K562 (cell line): ENCODE measurements around the gene PDLIM7. TPM values are rescaled to one million over a fixed set of nuclear protein-coding genes. Genes with fewer than 3 reads are reported as not detected.

Experiments
- ATAC-seq: fragments of 200-7000 bp; cut with Tn5 transposase; 3 replicates; pipeline ENCODE4 v1.9.1; 2020; ENCODE audit warnings: moderate library complexity
- BruUV-seq: library from RNA; stranded (reverse); fragments of 400-500 nt; replicated peaks from 2 replicates; lab custom pipeline; 2021; lab: Mats Ljungman, UMichigan
- CTCF ChIA-PET: fragments of 300-600 bp; formaldehyde crosslinking; extraction: SDS; loops from one replicate; lab custom pipeline; 2021; ENCODE audit warnings: low intra/inter-chr PET ratio; lab: Yijun Ruan, JAX
- POLR2A ChIA-PET: fragments of 300-600, 350-650 bp; sonication (Branson Sonifier 250); formaldehyde crosslinking; extraction: SDS; loops from one replicate; lab custom pipeline; 2021; ENCODE audit warnings: antibody characterized with exemption, inconsistent platforms; lab: Yijun Ruan, JAX
- DNase-seq, 4 experiments: peaks; one replicate each; pipeline versions ENCODE4 v3.0.0 to v3.0.0-alpha.2; 2011 to 2018; ENCODE audit warnings: low spot score in 3 of 4, mixed read lengths in 3 of 4; ENCODE audit errors: extremely low read depth in 1 of 4
- FAIRE-seq: peaks from 2 replicates; lab custom pipeline; 2011; peaks lifted over from hg19 to GRCh38; lab: Jason Lieb, UNC
- H2AFZ ChIP-seq: 2 replicates; pipeline ENCODE4 v1.6.0; 2011; ENCODE audit warnings: low read depth, low read length, control low read depth, inconsistent platforms
- H3K27ac ChIP-seq: fragments of 200-600 bp; 3 replicates; pipeline ENCODE4 v1.8.0; 2011; ENCODE audit warnings: low read depth, mild to moderate bottlenecking, control low read depth, inconsistent platforms, low read length, moderate library complexity, mixed read lengths; ENCODE audit errors: extremely low read depth
- H3K27me3 ChIP-seq, 2 experiments: fragments of 300-600 bp in 1 of 2; 2 replicates in 1 of 2; 3 replicates in 1 of 2; pipeline versions ENCODE4 v1.6.0 to v1.8.0; 2011; ENCODE audit warnings: inconsistent platforms in 2 of 2, low read length in 2 of 2, mild to moderate bottlenecking in 1 of 2, mixed read lengths in 1 of 2, moderate library complexity in 1 of 2; ENCODE audit not compliant: control insufficient read depth in 2 of 2, insufficient read depth in 2 of 2
- H3K36me3 ChIP-seq: fragments of 300-600 bp; 3 replicates; pipeline ENCODE4 v1.8.0; 2011; ENCODE audit warnings: mild to moderate bottlenecking, low read length, inconsistent platforms; ENCODE audit not compliant: control insufficient read depth, insufficient read depth
- H3K4me1 ChIP-seq, 2 experiments: fragments of 200-600 bp in 1 of 2; replicated peaks in 1 of 2; 2 replicates in 1 of 2; 3 replicates in 1 of 2; pipeline versions ENCODE4 v1.5.1 to v1.8.0; 2011; ENCODE audit warnings: inconsistent platforms in 2 of 2, low read length in 2 of 2, mild to moderate bottlenecking in 1 of 2, mixed read lengths in 1 of 2, moderate library complexity in 1 of 2; ENCODE audit not compliant: control insufficient read depth in 2 of 2, insufficient read depth in 2 of 2
- H3K4me2 ChIP-seq: 2 replicates; pipeline ENCODE4 v1.6.1; 2011; ENCODE audit warnings: low read length, control low read depth, inconsistent platforms, mixed read lengths; ENCODE audit not compliant: insufficient read depth
- H3K4me3 ChIP-seq: fragments of 200-600 bp; sonication (generic), shearing (Covaris generic); 2 replicates; pipeline ENCODE4 v1.5.1; 2016; ENCODE audit warnings: control low read depth, inconsistent platforms
- H3K79me2 ChIP-seq: fragments of 200-600 bp; 3 replicates; pipeline ENCODE4 v1.8.0; 2011; ENCODE audit warnings: low read length, inconsistent platforms; ENCODE audit not compliant: control insufficient read depth, insufficient read depth
- H3K9ac ChIP-seq, 2 experiments: 2 replicates each; pipeline versions ENCODE4 v1.6.0 to v1.6.1; 2011; ENCODE audit warnings: low read depth in 2 of 2, low read length in 2 of 2, control low read depth in 1 of 2, inconsistent platforms in 1 of 2, mild to moderate bottlenecking in 1 of 2, mixed read lengths in 1 of 2; ENCODE audit not compliant: insufficient read depth in 1 of 2
- H3K9me1 ChIP-seq: one replicate; pipeline ENCODE4 v1.6.0; 2011; ENCODE audit warnings: inconsistent platforms, mild to moderate bottlenecking, low read length, moderate library complexity; ENCODE audit not compliant: control insufficient read depth, insufficient read depth
- H3K9me3 ChIP-seq: replicated peaks from 2 replicates; pipeline ENCODE4 v1.5.1; 2011; ENCODE audit warnings: low read depth, low read length, inconsistent platforms; ENCODE audit not compliant: control insufficient read depth, insufficient read depth
- H4K20me1 ChIP-seq: replicated peaks from 2 replicates; pipeline ENCODE4 v1.6.1; 2011; ENCODE audit warnings: low read length, inconsistent platforms, mixed read lengths; ENCODE audit not compliant: control insufficient read depth, insufficient read depth
- ARID3B ChIP-seq: fragments of 250-450 bp; sonication (Bioruptor Pico); IDR thresholded peaks from 2 replicates; pipeline ENCODE4 v1.4.0; 2020; ENCODE audit warnings: borderline replicate concordance
- CEBPB ChIP-seq: fragments of 450-650 bp; IDR thresholded peaks from 2 replicates; pipeline ENCODE4 v1.6.1; 2016; ENCODE audit warnings: missing genetic modification characterization, missing compliant biosample characterization
- GTF2E2 ChIP-seq: fragments of 200-800 bp; sonication (Bioruptor generic); IDR thresholded peaks from 2 replicates; pipeline ENCODE4 v1.6.1; 2016; ENCODE audit warnings: missing genetic modification characterization, missing compliant biosample characterization
- HMGXB4 ChIP-seq: sonication (generic); formaldehyde crosslinking; IDR thresholded peaks from 2 replicates; pipeline ENCODE4 v1.8.1; 2023; ENCODE audit warnings: mild to moderate bottlenecking, missing genetic modification reagents
- SMARCC2 ChIP-seq: fragments of 450-650 bp; IDR thresholded peaks from 2 replicates; pipeline ENCODE4 v1.6.1; 2017; ENCODE audit warnings: antibody characterized with exemption, moderate library complexity, mild to moderate bottlenecking, low read depth
- SREBF1 ChIP-seq: fragments of 150-350 bp; IDR thresholded peaks from 2 replicates; pipeline ENCODE4 v1.6.1; 2014; ENCODE audit warnings: antibody characterized with exemption, low read depth, low read length, borderline replicate concordance
- XRCC3 ChIP-seq: fragments of 450-650 bp; IDR thresholded peaks from 2 replicates; pipeline ENCODE4 v1.6.1; 2017; ENCODE audit warnings: mild to moderate bottlenecking, moderate library complexity
- ZNF12 ChIP-seq: sonication (generic); formaldehyde crosslinking; IDR thresholded peaks from 2 replicates; pipeline ENCODE4 v1.4.0; 2020; ENCODE audit warnings: mild to moderate bottlenecking, missing genetic modification reagents
- WGBS: fragments of 100-300 bp; shearing (Covaris generic); methylation state at CpG from one replicate; pipeline ENCODE4 v1.1.6; 2016; ENCODE audit warnings: low coverage, mixed read lengths; ENCODE audit not compliant: insufficient coverage; ENCODE audit errors: missing lambda C conversion rate; 5-methylcytosine and 5-hydroxymethylcytosine counted together
- in situ Hi-C: fragments of 300-500 bp; cut with MboI; formaldehyde crosslinking; loops from 4 replicates; pipeline ENCODE4 v1.15.0; 2018; ENCODE audit warnings: inconsistent platforms, mixed read lengths
- intact Hi-C: fragments of 100-400 bp; cut with micrococcal nuclease; formaldehyde crosslinking; loops from 2 replicates; pipeline ENCODE4 v1.14.2; 2022
- polyA plus RNA-seq, 8 experiments: library from polyadenylated mRNA; depleted of rRNA in 4 of 8; stranded (reverse) in 5 of 8; unstranded in 3 of 8; fragments of >200 nt; fragmentation: Nextera tagmentation in 2 of 8; fragmentation: Illumina TruSeq in 1 of 8; extraction: Ambion mirVana in 2 of 8; extraction: Trizol in 1 of 8; gene quantifications; 2 replicates each; pipeline versions ENCODE4 v1.2.1 to v1.2.3, GENCODE V29; 2011 to 2014; ENCODE audit warnings: inconsistent platforms in 1 of 8, missing spikeins in 1 of 8
- total RNA-seq, 7 experiments: library from RNA; depleted of rRNA in 6 of 7; stranded (reverse); fragments of >200 nt in 6 of 7; fragmentation: Illumina TruSeq in 2 of 7; extraction: Trizol in 2 of 7; gene quantifications; 2 replicates each; pipeline versions ENCODE4 v1.2.1 to v1.2.3, GENCODE V29; 2011 to 2021; ENCODE audit warnings: low replicate concordance in 1 of 7

PDLIM7 gene
- total and polyA plus RNA-seq, 9 of the 15 experiments (the other 6 are each of a cell fraction or from before 2014, with no cell fraction given) = 2.1 to 124 (median 32.6) TPM

- 92% methylated on average over 8 of the region's 8 CpGs for WGBS
- Histone ChIP-seq H3K79me2 (no peaks in the 10 kb centered on the region), H3K4me2 (no peak overlapping the region), H3K9ac (no peak overlapping the region), H2AFZ (no peak overlapping the region), H3K9me1 (peaks cover 3% of the 10 kb centered on the region), H3K4me3 (no peak overlapping the region), H3K27ac (no peak overlapping the region), H3K36me3 (peaks cover 91% of the 10 kb centered on the region), H3K27me3 (no peaks in the 10 kb centered on the region), H4K20me1 (peaks cover 17% of the 10 kb centered on the region), H3K9me3 (no peaks in the 10 kb centered on the region), H3K4me1 (peaks cover 24 to 42% of the 10 kb centered on the region in 2 experiments)
- in situ Hi-C loops (no loop called here), intact Hi-C loops (no loop called here)
- TF ChIP-seq CEBPB (no peak), ARID3B (CRISPR knock-in tag) (no peak), SMARCC2 (no peak), SREBF1 (no peak), HMGXB4 (no peak), GTF2E2 (no peak), XRCC3 (no peak), ZNF12 (CRISPR knock-in tag) (no peak)
- ATAC-seq (no peak), FAIRE-seq (no peak), DNase-seq (no peak)
- POLR2A ChIA-PET = interaction anchor here (1.2 to 4.9 kb wide), 2 partner anchors 17 to 21 kb away, joined by 3 to 28 read pairs; no protein-coding TSS in a partner anchor
- BruUV-seq = no TSS peak
- CTCF ChIA-PET = no interaction called here
Observed at GRCh38 chr5:177527595-177527994, 30.2 kb upstream of the PDLIM7 start.
